ENCODE data around the gene ABCG5.

GRCh38 chr2:43802135-43802534 lies 36.5 kb downstream of the ABCG5 start:
- TF ChIP-seq POLR2AphosphoS5 (IDR thresholded peaks at IDR 0.05) (no peak), POLR2A (IDR thresholded peaks at IDR 0.05) (no peak), CTCF (IDR thresholded peaks at IDR 0.05) (no peak), EP300 (IDR thresholded peaks at IDR 0.05; ENCODE audit: low read depth) (no peak)
